C1 segment of cervical spinal cord (tissue), 14 donors: ENCODE results near the gene GTSE1.

Source experiments
- DNase-seq, 14 donors: peaks; one replicate each; lab custom pipeline; 2025; lab: John Stamatoyannopoulos, UW

GTSE1 gene

DNA sequence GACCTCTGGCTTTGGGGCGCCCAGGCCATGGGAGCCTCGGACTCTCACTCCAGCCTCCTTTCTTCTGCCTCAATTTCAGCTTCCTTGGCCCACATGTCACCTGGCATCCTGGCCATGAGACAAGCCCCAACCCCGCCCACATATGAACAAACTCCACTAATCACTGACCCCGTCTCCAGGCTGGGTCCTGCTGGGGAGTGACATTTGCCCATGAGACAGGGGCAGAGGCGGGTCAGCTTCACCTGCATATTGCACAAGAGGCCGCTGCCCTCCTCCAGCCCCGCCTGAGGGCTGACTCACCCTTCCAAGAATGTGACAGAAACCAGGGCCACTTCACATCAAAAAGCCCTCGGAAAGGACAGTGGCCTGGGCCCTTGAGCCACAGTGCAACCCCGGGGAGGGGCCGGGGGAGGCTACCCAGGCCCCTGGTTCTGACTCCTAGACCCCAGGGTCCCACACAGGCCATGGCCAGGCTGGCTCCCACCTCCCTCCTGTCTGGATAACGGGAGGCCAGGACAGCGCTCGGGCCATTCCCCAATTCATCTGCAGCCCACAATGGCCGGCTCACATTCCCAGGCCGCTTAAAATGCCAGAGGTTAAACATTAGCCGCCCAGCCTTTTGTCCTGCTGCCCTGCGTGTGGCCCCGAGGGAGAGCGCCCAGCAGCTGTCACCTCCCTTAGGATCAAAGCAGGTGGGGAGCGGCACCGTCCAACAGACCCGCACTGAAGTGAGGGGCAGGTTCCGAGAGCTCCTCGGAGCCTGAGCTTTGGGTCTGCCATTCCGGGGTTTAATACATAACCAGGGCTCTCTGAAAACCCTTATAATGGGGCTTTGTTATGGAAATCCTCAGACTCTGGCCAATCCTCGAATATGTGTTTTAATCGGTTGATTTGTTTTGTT is 81.1 kb downstream of the GTSE1 start:
- DNase-seq = no peak

DNA sequence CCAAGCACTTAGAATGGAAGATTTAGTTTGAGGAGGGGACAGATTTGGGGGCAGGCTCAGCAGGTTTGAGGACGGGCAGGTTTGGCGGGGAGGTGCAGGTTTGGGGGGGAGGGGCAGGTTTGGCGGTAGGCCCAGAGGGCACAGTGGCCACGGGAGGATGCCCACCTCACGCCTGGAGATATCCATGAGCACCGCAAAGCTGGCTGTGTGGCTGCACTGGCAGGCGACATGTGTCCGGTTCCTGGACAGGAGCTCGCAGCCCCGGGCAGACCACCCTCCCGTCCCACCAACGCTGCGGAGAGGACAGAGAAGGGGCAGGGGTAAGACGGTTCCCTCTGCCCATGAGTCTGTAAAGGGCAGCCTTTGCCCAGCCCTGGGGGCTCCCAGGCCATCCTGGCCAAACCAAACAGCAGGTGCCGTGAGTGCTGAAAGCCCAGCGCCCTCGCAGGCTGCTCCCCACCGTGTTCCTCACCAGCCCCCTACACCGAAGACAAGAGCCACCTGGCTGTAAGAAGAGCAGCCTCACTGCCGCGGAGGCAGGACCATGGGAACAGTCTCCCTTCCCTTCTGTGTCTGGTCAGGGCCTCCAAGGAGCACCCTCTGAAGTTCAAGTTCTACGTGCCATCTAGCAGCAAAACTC is 81.9 kb downstream of the GTSE1 start:
- DNase-seq = no peak

DNA sequence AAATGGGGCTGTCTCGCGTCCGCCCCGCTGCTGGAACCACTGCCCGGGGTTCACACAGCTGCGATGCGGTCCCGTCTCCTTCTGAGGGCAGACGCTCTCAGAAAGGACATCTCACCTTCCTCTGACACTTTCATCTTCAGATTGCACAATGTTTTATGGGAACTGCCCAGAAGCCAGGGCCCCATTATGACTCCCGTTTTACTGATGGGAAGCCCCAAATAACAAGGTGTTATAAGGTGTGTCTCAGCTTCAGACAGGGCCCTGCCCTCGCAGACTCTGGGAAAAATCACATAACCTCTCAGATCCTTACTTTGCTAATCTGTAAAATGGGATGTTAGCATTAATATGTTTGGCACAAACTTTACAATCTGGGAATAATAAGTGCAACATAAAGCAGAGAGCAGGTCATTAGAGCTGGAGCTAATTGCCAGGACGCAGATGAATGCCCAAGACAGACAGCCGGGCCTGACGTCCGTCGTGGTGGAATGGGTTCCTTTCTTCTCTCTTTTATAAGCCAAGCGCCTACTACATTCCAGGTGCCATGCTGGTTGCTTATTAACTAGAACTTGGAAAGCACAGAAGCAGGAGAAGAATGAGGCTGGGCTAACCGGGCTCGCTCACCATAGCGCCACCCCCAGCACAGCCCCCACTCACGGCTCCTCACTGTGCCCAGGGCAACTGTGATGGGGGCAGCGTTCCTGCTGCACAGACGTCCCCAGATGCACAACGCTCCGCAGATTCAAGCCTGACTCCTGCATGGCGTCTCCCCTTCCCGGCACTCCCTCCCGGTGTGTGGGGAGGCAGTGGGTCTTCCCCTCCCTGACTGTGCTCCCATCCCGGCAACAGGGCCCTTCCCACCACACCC is 82.6 kb downstream of the GTSE1 start:
- no peak for DNase-seq

DNA sequence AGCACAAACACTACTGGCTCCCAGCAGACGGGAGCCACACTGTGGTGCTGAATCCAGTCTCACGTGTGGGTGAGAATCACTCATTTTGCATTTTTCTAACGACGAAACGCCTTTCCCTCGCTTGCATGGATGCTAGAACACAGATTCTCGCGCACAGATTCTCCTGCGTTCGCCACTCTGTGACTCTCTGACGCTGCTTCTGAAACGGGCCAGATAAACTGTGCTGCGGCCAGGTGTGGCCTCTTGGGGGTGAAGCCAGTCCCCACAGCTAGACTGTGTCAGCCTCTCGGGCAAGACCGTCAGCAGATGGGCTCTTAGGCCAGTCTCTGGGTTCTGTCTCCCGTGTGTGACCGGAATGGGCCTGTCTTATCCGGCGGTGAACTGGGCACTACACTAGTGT is 83.4 kb downstream of the GTSE1 start:
- no peak for DNase-seq
